DND-41 (cell line): Measurements from ENCODE around the gene OR2B2.
A peak's percentile ranks its signal among the peaks of the same experiment; 100 is the strongest.

Source experiments
- ATAC-seq: fragments of 200-7000 bp; cut with Tn5 transposase; 3 replicates; pipeline ENCODE4 v1.9.1; 2021; ENCODE audit warnings: low read depth; ENCODE audit not compliant: insufficient read depth
- DNase-seq: peaks from one replicate; pipeline ENCODE4 v3.0.0-alpha.2; 2020
- H2AFZ ChIP-seq: 2 replicates; pipeline ENCODE4 v1.6.0; 2012; ENCODE audit warnings: low read depth, low read length
- H3K27ac ChIP-seq: 2 replicates; pipeline ENCODE4 v1.5.1; 2012; ENCODE audit warnings: low read length, inconsistent platforms
- H3K27me3 ChIP-seq: fragments of 200-600 bp; sonication (generic); 2 replicates; pipeline ENCODE4 v1.6.0; 2012; ENCODE audit warnings: low read length, mild to moderate bottlenecking, inconsistent platforms; ENCODE audit not compliant: insufficient read depth, poor library complexity
- H3K36me3 ChIP-seq: 2 replicates; pipeline ENCODE4 v1.5.1; 2012; ENCODE audit warnings: low read length, inconsistent platforms; ENCODE audit not compliant: insufficient read depth
- H3K4me1 ChIP-seq: 2 replicates; pipeline ENCODE4 v1.5.1; 2012; ENCODE audit warnings: mild to moderate bottlenecking, low read length; ENCODE audit not compliant: insufficient read depth
- H3K4me2 ChIP-seq: 2 replicates; pipeline ENCODE4 v1.6.0; 2012; ENCODE audit warnings: mild to moderate bottlenecking, moderate library complexity, low read length, inconsistent platforms; ENCODE audit not compliant: insufficient read depth
- H3K4me3 ChIP-seq, 2 experiments: fragments of 200-600 bp in 1 of 2; shearing (Covaris generic) in 1 of 2; 2 replicates each; pipeline ENCODE4 v1.5.1; 2012 to 2016; ENCODE audit warnings: inconsistent platforms in 2 of 2, low read length in 2 of 2, mild to moderate bottlenecking in 2 of 2, low read depth in 1 of 2, moderate library complexity in 1 of 2
- H3K79me2 ChIP-seq: 2 replicates; pipeline ENCODE4 v1.6.0; 2012; ENCODE audit warnings: low read length, inconsistent platforms; ENCODE audit not compliant: insufficient read depth
- H3K9ac ChIP-seq: 2 replicates; pipeline ENCODE4 v1.6.0; 2012; ENCODE audit warnings: low read depth, mild to moderate bottlenecking, inconsistent platforms, low read length, moderate library complexity
- H3K9me3 ChIP-seq: 2 replicates; pipeline ENCODE4 v1.5.1; 2012; ENCODE audit warnings: low read length, moderate library complexity, mild to moderate bottlenecking, inconsistent platforms; ENCODE audit not compliant: insufficient read depth, severe bottlenecking
- H4K20me1 ChIP-seq: 2 replicates; pipeline ENCODE4 v1.6.0; 2012; ENCODE audit warnings: low read length; ENCODE audit not compliant: insufficient read depth
- EZH2 ChIP-seq: IDR thresholded peaks from 3 replicates; pipeline ENCODE4 v1.6.1; 2012; ENCODE audit warnings: borderline replicate concordance, low read depth, mild to moderate bottlenecking, moderate library complexity, low read length, inconsistent platforms; ENCODE audit not compliant: severe bottlenecking
- TF ChIP-seq, protein P1 (sequence below): IDR thresholded peaks from 2 replicates; pipeline ENCODE4 v1.5.1; 2012; ENCODE audit warnings: borderline replicate concordance, low read length, moderate library complexity, mild to moderate bottlenecking; ENCODE audit not compliant: poor library complexity, severe bottlenecking; ENCODE audit errors: extremely low read depth

Gene OR2B2

DNA sequence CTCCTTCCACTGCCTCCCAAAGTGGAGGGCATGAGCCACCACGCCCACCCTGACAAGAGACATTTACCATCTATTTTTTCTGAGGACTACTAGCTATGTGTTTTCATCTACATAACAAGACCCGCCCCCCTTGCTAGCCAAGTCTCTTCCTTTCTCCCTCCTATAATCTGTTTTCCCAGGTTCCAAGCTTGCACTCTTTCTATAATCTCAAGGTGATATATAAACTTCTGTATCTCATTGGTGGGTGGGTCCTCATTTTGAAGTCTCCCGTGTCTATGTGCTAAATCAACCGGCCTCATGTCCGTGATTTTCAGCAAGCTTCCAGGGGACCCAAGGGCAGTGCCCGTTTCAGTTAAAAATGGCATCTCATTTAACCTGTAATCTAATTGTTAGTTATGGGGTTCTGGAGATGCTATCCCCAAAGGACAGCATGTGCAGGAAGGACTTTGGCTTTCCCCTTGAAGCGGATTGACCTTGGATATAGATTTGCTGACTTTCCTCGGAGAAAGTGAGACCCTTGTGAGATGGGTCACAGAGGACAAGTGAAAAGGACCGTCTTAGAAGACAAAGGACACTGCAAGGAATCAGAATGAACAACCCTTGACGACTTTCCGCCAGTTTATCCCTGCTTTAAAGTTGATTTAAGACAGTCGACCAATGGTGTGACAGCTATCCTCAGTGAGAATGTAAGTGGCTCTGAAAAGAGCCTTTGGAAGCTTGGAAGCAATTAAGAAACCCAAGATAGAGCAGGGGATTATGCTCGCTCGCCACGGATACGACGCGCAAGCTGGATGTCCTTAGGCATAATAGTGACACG is 22.4 kb downstream of the OR2B2 start:
- Histone ChIP-seq H4K20me1 (0 out of 2 replicates have a peak, but pooled peaks cover 4% of the 10 kb centered on the region), H3K4me1 (peaks cover 30% of the 10 kb centered on the region), H3K9ac (peak overlapping the region; percentile 96), H3K4me2 (peak overlapping the region; percentile 72), H3K79me2 (peaks cover 41% of the 10 kb centered on the region), H3K27me3 (no peaks in the 10 kb centered on the region), H3K36me3 (no peaks in the 10 kb centered on the region; the same call in 1 of the 2 replicates), H3K27ac (peak overlapping the region; percentile 86), H3K4me3 (peak overlapping the region; percentile 30 to 66; a peak in 3 of 4 replicates), H3K9me3 (no peaks in the 10 kb centered on the region), H2AFZ (0 out of 2 replicates have a peak overlapping the region, but pooled peaks have one; percentile 22)
- ATAC-seq (peak; percentile 11), DNase-seq (peak; percentile 73)
- TF ChIP-seq, protein P1, sequence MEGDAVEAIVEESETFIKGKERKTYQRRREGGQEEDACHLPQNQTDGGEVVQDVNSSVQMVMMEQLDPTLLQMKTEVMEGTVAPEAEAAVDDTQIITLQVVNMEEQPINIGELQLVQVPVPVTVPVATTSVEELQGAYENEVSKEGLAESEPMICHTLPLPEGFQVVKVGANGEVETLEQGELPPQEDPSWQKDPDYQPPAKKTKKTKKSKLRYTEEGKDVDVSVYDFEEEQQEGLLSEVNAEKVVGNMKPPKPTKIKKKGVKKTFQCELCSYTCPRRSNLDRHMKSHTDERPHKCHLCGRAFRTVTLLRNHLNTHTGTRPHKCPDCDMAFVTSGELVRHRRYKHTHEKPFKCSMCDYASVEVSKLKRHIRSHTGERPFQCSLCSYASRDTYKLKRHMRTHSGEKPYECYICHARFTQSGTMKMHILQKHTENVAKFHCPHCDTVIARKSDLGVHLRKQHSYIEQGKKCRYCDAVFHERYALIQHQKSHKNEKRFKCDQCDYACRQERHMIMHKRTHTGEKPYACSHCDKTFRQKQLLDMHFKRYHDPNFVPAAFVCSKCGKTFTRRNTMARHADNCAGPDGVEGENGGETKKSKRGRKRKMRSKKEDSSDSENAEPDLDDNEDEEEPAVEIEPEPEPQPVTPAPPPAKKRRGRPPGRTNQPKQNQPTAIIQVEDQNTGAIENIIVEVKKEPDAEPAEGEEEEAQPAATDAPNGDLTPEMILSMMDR = no peak
- TF ChIP-seq EZH2 = no peak

DNA sequence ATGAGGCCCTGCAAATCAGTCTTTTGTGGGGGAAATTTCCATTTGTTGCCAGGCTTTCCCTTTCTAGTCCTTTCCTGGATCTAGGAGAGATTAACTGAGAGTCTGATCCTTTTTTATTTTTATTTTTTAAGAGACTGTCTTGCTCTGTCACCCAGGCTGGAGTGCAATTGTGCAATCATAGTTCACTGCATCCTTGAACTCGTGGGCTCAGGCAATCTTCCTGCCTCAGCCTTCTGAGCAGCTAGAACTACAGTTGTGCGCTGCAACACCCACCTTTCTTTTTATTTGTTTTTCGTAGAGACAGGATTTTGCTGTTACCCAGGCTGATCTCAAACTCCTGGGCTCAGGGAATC is 22.9 kb downstream of the OR2B2 start:
- peaks cover 30% of the 10 kb centered on the region for H3K4me1 ChIP-seq
- H2AFZ ChIP-seq = peak overlapping the region; percentile 22; the same call in 1 of the 2 replicates
- peak overlapping the region; percentile 86 for H3K27ac ChIP-seq
- H3K36me3 ChIP-seq = no peaks in the 10 kb centered on the region; the same call in 1 of the 2 replicates
- H3K79me2 ChIP-seq = peaks cover 35% of the 10 kb centered on the region
- H3K9me3 ChIP-seq = no peaks in the 10 kb centered on the region
- TF ChIP-seq EZH2 = no peak
- TF ChIP-seq, protein P1 = no peak
- H3K4me3 ChIP-seq = peak overlapping the region in 1 of 2 experiments; percentile 66; a peak in 2 of 4 replicates
- H3K4me2 ChIP-seq = peak overlapping the region; percentile 72
- 0 out of 2 replicates have a peak, but pooled peaks cover 4% of the 10 kb centered on the region for H4K20me1 ChIP-seq
- peak overlapping the region; percentile 96 for H3K9ac ChIP-seq
- no peaks in the 10 kb centered on the region for H3K27me3 ChIP-seq
- ATAC-seq = peak; percentile 0; the same call in 2 of the 3 replicates
- no peak for DNase-seq

DNA sequence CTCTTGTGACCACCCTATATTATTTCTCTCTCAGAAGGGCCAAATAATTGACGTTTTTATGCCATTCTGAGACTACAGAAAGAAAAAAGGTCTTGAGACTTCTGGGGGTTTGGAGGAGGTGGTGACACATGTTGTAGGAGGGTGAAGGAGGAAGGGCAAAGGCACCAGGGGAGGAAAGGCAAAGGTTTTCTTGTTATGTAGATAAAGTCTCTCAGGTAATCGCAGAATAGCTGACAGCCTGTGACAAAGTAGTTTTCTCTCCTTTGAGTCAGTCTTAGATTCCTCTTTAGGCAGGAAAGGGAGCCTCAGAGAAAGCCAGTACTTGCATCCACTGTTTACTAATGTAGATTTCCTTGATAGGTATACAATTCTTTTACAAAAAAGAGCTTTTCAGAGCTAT is 23.6 kb downstream of the OR2B2 start:
- Histone ChIP-seq H3K27ac (peak overlapping the region; percentile 86), H3K4me2 (0 out of 2 replicates have a peak overlapping the region, but pooled peaks have one; percentile 72), H2AFZ (no peak overlapping the region), H3K9me3 (no peaks in the 10 kb centered on the region), H3K79me2 (peaks cover 28% of the 10 kb centered on the region), H3K27me3 (no peaks in the 10 kb centered on the region), H3K9ac (peak overlapping the region; percentile 96), H4K20me1 (0 out of 2 replicates have a peak, but pooled peaks cover 4% of the 10 kb centered on the region), H3K4me1 (peaks cover 30% of the 10 kb centered on the region), H3K36me3 (no peaks in the 10 kb centered on the region; the same call in 1 of the 2 replicates), H3K4me3 (no peak overlapping the region)
- DNase-seq = no peak
- no peak for ATAC-seq
- TF ChIP-seq EZH2 = no peak
- TF ChIP-seq, protein P1 = no peak
